Astrocyte of the cerebellum (primary cell): ENCODE results near the gene TUBAL3.

Experiments
- DNase-seq: peaks from one replicate; pipeline ENCODE4 v3.0.0-alpha.2; 2011; ENCODE audit warnings: low read depth
- H3K4me3 ChIP-seq: 2 replicates; pipeline ENCODE4 v1.5.1; 2011; ENCODE audit warnings: mild to moderate bottlenecking, low read depth, low read length, moderate library complexity
- CTCF ChIP-seq: IDR thresholded peaks from 2 replicates; pipeline ENCODE4 v1.5.1; 2012; ENCODE audit warnings: low read length, low read depth, moderate library complexity, mild to moderate bottlenecking; ENCODE audit errors: missing control alignments
- in situ Hi-C: cut with HindIII; loops from 2 replicates; pipeline ENCODE4 v1.10.0; 2017; ENCODE audit warnings: low sequenced_read_pairs

Gene TUBAL3

GRCh38 chr10:5404208-5405041, at the start of gene TUBAL3:
Gene TUBAL3 (minus strand): TSS chr10:5404828. CDS start chr10:5404792, 36 bp downstream.
- no peak for TF ChIP-seq CTCF
- in situ Hi-C loops = no loop called here
- H3K4me3 ChIP-seq = no peak within 1 kb of the TSS
- DNase-seq = no peak

- no peak overlapping the region for H3K4me3 ChIP-seq
- in situ Hi-C loops = no loop called here
- no peak for DNase-seq
- TF ChIP-seq CTCF = no peak
Observed at GRCh38 chr10:5453749-5454489, 49.3 kb upstream of the TUBAL3 start.

GRCh38 chr10:5450605-5451384, 46.2 kb upstream of the TUBAL3 start:
- H3K4me3 ChIP-seq = no peak overlapping the region
- no peak for DNase-seq
- TF ChIP-seq CTCF = no peak
- in situ Hi-C loops = no loop called here

GRCh38 chr10:5449823-5450222, 45.2 kb upstream of the TUBAL3 start:
- H3K4me3 ChIP-seq = peak overlapping the region; percentile 15
- TF ChIP-seq CTCF = peak; percentile 23
- DNase-seq = no peak
- in situ Hi-C loops = loop anchor here (5.0 kb wide), 1 partner anchor 167 kb away; no protein-coding TSS in a partner anchor

- H3K4me3 ChIP-seq = peak overlapping the region; percentile 59
- in situ Hi-C loops = loop anchor here (5.0 kb wide), 1 partner anchor 168 kb away; no protein-coding TSS in a partner anchor
- no peak for DNase-seq
- no peak for TF ChIP-seq CTCF
Observed at GRCh38 chr10:5449227-5449626, 44.6 kb upstream of the TUBAL3 start.
